IMR-90 (cell line): ENCODE data around the gene TPST1. TPM values are rescaled to one million over a fixed set of nuclear protein-coding genes. Genes with fewer than 3 reads are reported as not detected.

Experiments used
- ATAC-seq: fragments of 200-7000 bp; cut with Tn5 transposase; 2 replicates; pipeline ENCODE4 v1.9.1; 2020; ENCODE audit warnings: low read depth, mild to moderate bottlenecking, moderate library complexity
- BruUV-seq: library from RNA; stranded (reverse); fragments of 400-500 nt; replicated peaks from 2 replicates; lab custom pipeline; 2021; lab: Mats Ljungman, UMichigan
- CTCF ChIA-PET: fragments of 300-600 bp; formaldehyde crosslinking; extraction: SDS; loops from one replicate; lab custom pipeline; 2021; ENCODE audit warnings: antibody characterized with exemption; lab: Yijun Ruan, JAX
- POLR2A ChIA-PET: fragments of 300-600 bp; sonication (Branson Sonifier 250); formaldehyde crosslinking; loops from one replicate; lab custom pipeline; 2022; ENCODE audit warnings: antibody characterized with exemption; ENCODE audit not compliant: unreplicated experiment; lab: Charles Lee
- DNase-seq: peaks from one replicate; pipeline ENCODE4 v3.0.0; 2013
- H2AFZ ChIP-seq: replicated peaks from 2 replicates; pipeline ENCODE3; 2013; ENCODE audit warnings: low read length, mild to moderate bottlenecking; ENCODE audit not compliant: poor library complexity
- H2AK5ac ChIP-seq: 2 replicates; pipeline ENCODE4 v1.6.1; 2013; ENCODE audit warnings: low read depth, low read length, inconsistent platforms
- H2AK9ac ChIP-seq: replicated peaks from 2 replicates; pipeline ENCODE3; 2013; ENCODE audit warnings: mild to moderate bottlenecking, low read depth, low read length, moderate library complexity; ENCODE audit not compliant: poor library complexity
- H2BK120ac ChIP-seq: 2 replicates; pipeline ENCODE4 v1.6.1; 2013; ENCODE audit warnings: low read depth, low read length, inconsistent platforms
- H2BK15ac ChIP-seq: 3 replicates; pipeline ENCODE4 v1.6.1; 2013; ENCODE audit warnings: low read depth, low read length, inconsistent platforms
- H2BK20ac ChIP-seq: 2 replicates; pipeline ENCODE4 v1.6.1; 2013; ENCODE audit warnings: low read depth, mild to moderate bottlenecking, inconsistent platforms, low read length, moderate library complexity
- H2BK5ac ChIP-seq: 2 replicates; pipeline ENCODE4 v1.6.1; 2013; ENCODE audit warnings: mild to moderate bottlenecking, low read depth, low read length, inconsistent platforms; ENCODE audit not compliant: poor library complexity, severe bottlenecking
- H3K14ac ChIP-seq: replicated peaks from 2 replicates; pipeline ENCODE4 v1.6.1; 2013; ENCODE audit warnings: low read depth, low read length, inconsistent platforms
- H3K18ac ChIP-seq: 2 replicates; pipeline ENCODE4 v1.6.1; 2013; ENCODE audit warnings: low read depth, low read length, control low read depth
- H3K23ac ChIP-seq: 2 replicates; pipeline ENCODE4 v1.6.1; 2013; ENCODE audit warnings: low read depth, low read length, inconsistent platforms
- H3K27ac ChIP-seq: 2 replicates; pipeline ENCODE4 v1.5.1; 2013; ENCODE audit warnings: mild to moderate bottlenecking, control low read depth, low read length; ENCODE audit not compliant: insufficient read depth
- H3K27me3 ChIP-seq: 2 replicates; pipeline ENCODE4 v1.6.1; 2013; ENCODE audit warnings: low read length; ENCODE audit not compliant: control insufficient read depth, insufficient read depth
- H3K36me3 ChIP-seq: 2 replicates; pipeline ENCODE4 v1.6.1; 2013; ENCODE audit warnings: low read length, mixed read lengths; ENCODE audit not compliant: control insufficient read depth, insufficient read depth
- H3K4ac ChIP-seq: 2 replicates; pipeline ENCODE4 v1.6.1; 2013; ENCODE audit warnings: low read depth, low read length, inconsistent platforms
- H3K4me1 ChIP-seq: 2 replicates; pipeline ENCODE4 v1.6.1; 2013; ENCODE audit warnings: low read length, mixed read lengths; ENCODE audit not compliant: control insufficient read depth, insufficient read depth
- H3K4me2 ChIP-seq: 2 replicates; pipeline ENCODE4 v1.6.1; 2013; ENCODE audit warnings: low read depth, mild to moderate bottlenecking, control low read depth, low read length, moderate library complexity
- H3K4me3 ChIP-seq: 2 replicates; pipeline ENCODE4 v1.5.1; 2013; ENCODE audit warnings: low read depth, mild to moderate bottlenecking, control low read depth, low read length, moderate library complexity; ENCODE audit not compliant: insufficient read depth
- H3K56ac ChIP-seq: 2 replicates; pipeline ENCODE4 v1.6.1; 2013; ENCODE audit warnings: low read length, inconsistent platforms; ENCODE audit not compliant: insufficient read depth; ENCODE audit errors: extremely low read depth
- H3K79me1 ChIP-seq, 2 experiments: 2 replicates each; pipeline ENCODE4 v1.6.1; 2013; ENCODE audit warnings: low read length in 2 of 2, inconsistent platforms in 1 of 2, low read depth in 1 of 2
- H3K9ac ChIP-seq: 2 replicates; pipeline ENCODE4 v1.6.1; 2013; ENCODE audit warnings: low read depth, low read length, control low read depth
- H3K9me1 ChIP-seq: 2 replicates; pipeline ENCODE4 v1.6.1; 2013; ENCODE audit warnings: low read length, inconsistent platforms; ENCODE audit not compliant: insufficient read depth
- H3K9me3 ChIP-seq: 2 replicates; pipeline ENCODE4 v1.6.1; 2013; ENCODE audit warnings: low read length; ENCODE audit not compliant: control insufficient read depth, insufficient read depth
- H4K20me1 ChIP-seq: 2 replicates; pipeline ENCODE4 v1.6.1; 2013; ENCODE audit warnings: low read length, inconsistent platforms; ENCODE audit not compliant: insufficient read depth
- H4K5ac ChIP-seq: 2 replicates; pipeline ENCODE4 v1.6.1; 2013; ENCODE audit warnings: mild to moderate bottlenecking, low read depth, low read length, control low read depth
- H4K8ac ChIP-seq, 2 experiments: 2 replicates each; pipeline ENCODE4 v1.6.1; 2013; ENCODE audit warnings: low read depth in 2 of 2, low read length in 2 of 2, control low read depth in 1 of 2, inconsistent platforms in 1 of 2
- H4K91ac ChIP-seq: 2 replicates; pipeline ENCODE4 v1.6.1; 2013; ENCODE audit warnings: low read depth, low read length, inconsistent platforms; ENCODE audit not compliant: insufficient read depth
- BHLHE40 ChIP-seq: fragments of 150-350 bp; IDR thresholded peaks from 2 replicates; pipeline ENCODE4 v1.6.1; 2016; ENCODE audit warnings: mild to moderate bottlenecking, low read depth, low read length
- CEBPB ChIP-seq: IDR thresholded peaks from 2 replicates; pipeline ENCODE4 v1.6.1; 2012; ENCODE audit warnings: low read depth, low read length, improper control_type of control experiment
- CHD1 ChIP-seq: IDR thresholded peaks from 2 replicates; pipeline ENCODE4 v1.6.1; 2012; ENCODE audit warnings: low read depth, low read length, improper control_type of control experiment
- ELK1 ChIP-seq: fragments of 150-350 bp; IDR thresholded peaks from 2 replicates; pipeline ENCODE4 v1.6.1; 2016; ENCODE audit warnings: low read depth, mild to moderate bottlenecking, low read length, moderate library complexity, borderline replicate concordance
- FOS ChIP-seq: fragments of 150-350 bp; IDR thresholded peaks from 2 replicates; pipeline ENCODE4 v1.6.1; 2016; ENCODE audit warnings: low read depth, low read length
- MAZ ChIP-seq: IDR thresholded peaks from 2 replicates; pipeline ENCODE4 v1.6.1; 2012; ENCODE audit warnings: low read depth, mild to moderate bottlenecking, low read length, improper control_type of control experiment, moderate library complexity, borderline replicate concordance
- MXI1 ChIP-seq: IDR thresholded peaks from 2 replicates; pipeline ENCODE4 v1.6.1; 2012; ENCODE audit warnings: low read depth, mild to moderate bottlenecking, low read length, moderate library complexity, borderline replicate concordance
- NFE2L2 ChIP-seq: fragments of 150-350 bp; IDR thresholded peaks from 2 replicates; pipeline ENCODE4 v1.6.1; 2016; ENCODE audit warnings: low read depth, mild to moderate bottlenecking, low read length
- RAD21 ChIP-seq: IDR thresholded peaks from 2 replicates; pipeline ENCODE4 v1.6.1; 2012; ENCODE audit warnings: low read length, improper control_type of control experiment
- RCOR1 ChIP-seq: IDR thresholded peaks from 2 replicates; pipeline ENCODE4 v1.6.1; 2012; ENCODE audit warnings: mild to moderate bottlenecking, low read length, improper control_type of control experiment; ENCODE audit not compliant: insufficient replicate concordance
- RFX5 ChIP-seq: IDR thresholded peaks from 2 replicates; pipeline ENCODE4 v1.8.0; 2012; ENCODE audit warnings: low read depth, mild to moderate bottlenecking, low read length, moderate library complexity
- SMC3 ChIP-seq: fragments of 150-350 bp; IDR thresholded peaks from 2 replicates; pipeline ENCODE4 v1.6.1; 2016; ENCODE audit warnings: low read depth, mild to moderate bottlenecking, antibody characterized with exemption, low read length, moderate library complexity
- WGBS, 2 experiments: methylation state at CpG; one replicate each; pipeline versions ENCODE4 v1.1.5 to v1.1.7; 2013; ENCODE audit warnings: missing lambda C conversion rate in 2 of 2; ENCODE audit not compliant: insufficient read length in 1 of 2; ENCODE audit errors: extremely low coverage in 2 of 2; 5-methylcytosine and 5-hydroxymethylcytosine counted together
- dilution Hi-C: fragments of 300-500 bp; cut with HindIII; formaldehyde crosslinking; loops from one replicate; pipeline ENCODE4 v1.14.3; 2018; ENCODE audit warnings: low sequenced_read_pairs; ENCODE audit not compliant: unreplicated experiment
- in situ Hi-C: fragments of 300-500 bp; cut with MboI; formaldehyde crosslinking; loops from 3 replicates; pipeline ENCODE4 v1.14.3; 2019; ENCODE audit warnings: low sequenced_read_pairs, inconsistent platforms, mixed read lengths
- intact Hi-C: fragments of 100-400 bp; cut with micrococcal nuclease; formaldehyde crosslinking; loops from 2 replicates; pipeline ENCODE4 v1.10.0; 2022
- polyA plus RNA-seq, 3 experiments: library from polyadenylated mRNA; depleted of rRNA; stranded (reverse); fragments of >200 nt; gene quantifications; 2 replicates each; pipeline ENCODE4 v1.2.3, GENCODE V29; 2012; ENCODE audit warnings: low replicate concordance in 1 of 3
- total RNA-seq: library from RNA; depleted of rRNA; stranded (reverse); fragments of >200 nt; gene quantifications from 2 replicates; pipeline ENCODE4 v1.2.3, GENCODE V29; 2012
- TF ChIP-seq, protein P1 (sequence below): conservative IDR thresholded peaks from 2 replicates; pipeline ENCODE4 v1.5.1; 2012; ENCODE audit warnings: mild to moderate bottlenecking, low read depth, low read length, improper control_type of control experiment
- TF ChIP-seq, protein P2 (sequence below): fragments of 150-350 bp; IDR thresholded peaks from 2 replicates; pipeline ENCODE4 v1.6.1; 2017; ENCODE audit warnings: mild to moderate bottlenecking, antibody characterized with exemption, low read length, low read depth

Gene TPST1
- total and polyA plus RNA-seq, 2 of the 4 experiments (the other 2 are of a cell fraction), result 37.7 to 58.6 TPM

DNA sequence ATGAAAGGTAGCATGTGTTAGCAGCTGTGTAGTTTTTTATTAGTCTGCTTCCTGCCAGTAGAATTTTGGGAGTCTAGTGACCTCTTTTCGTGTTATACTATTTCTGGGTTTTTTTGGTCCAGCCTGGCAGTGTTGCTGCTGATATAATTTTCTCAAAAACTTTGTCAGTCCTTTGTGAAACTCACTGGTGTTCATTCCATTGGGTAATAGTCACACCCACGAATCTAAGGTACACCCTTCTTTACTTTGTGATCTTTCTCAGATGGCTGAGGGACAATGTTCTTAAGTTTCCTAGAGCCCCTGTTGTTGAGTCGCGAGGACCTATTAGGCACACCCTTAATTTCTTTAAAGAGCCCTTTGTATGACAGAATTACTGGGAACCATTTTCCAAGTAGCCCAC is 52.3 kb downstream of the TPST1 start:
- H2BK5ac ChIP-seq, result no peak overlapping the region
- H3K56ac ChIP-seq, result no peak overlapping the region
- TF ChIP-seq RFX5 (no peak), RCOR1 (no peak), ELK1 (no peak), MXI1 (no peak), NFE2L2 (no peak), CHD1 (no peak), FOS (no peak), MAZ (no peak), SMC3 (no peak), RAD21 (no peak), BHLHE40 (no peak), CEBPB (no peak)
- TF ChIP-seq, protein P1, sequence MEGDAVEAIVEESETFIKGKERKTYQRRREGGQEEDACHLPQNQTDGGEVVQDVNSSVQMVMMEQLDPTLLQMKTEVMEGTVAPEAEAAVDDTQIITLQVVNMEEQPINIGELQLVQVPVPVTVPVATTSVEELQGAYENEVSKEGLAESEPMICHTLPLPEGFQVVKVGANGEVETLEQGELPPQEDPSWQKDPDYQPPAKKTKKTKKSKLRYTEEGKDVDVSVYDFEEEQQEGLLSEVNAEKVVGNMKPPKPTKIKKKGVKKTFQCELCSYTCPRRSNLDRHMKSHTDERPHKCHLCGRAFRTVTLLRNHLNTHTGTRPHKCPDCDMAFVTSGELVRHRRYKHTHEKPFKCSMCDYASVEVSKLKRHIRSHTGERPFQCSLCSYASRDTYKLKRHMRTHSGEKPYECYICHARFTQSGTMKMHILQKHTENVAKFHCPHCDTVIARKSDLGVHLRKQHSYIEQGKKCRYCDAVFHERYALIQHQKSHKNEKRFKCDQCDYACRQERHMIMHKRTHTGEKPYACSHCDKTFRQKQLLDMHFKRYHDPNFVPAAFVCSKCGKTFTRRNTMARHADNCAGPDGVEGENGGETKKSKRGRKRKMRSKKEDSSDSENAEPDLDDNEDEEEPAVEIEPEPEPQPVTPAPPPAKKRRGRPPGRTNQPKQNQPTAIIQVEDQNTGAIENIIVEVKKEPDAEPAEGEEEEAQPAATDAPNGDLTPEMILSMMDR, result no peak
- TF ChIP-seq, protein P2, sequence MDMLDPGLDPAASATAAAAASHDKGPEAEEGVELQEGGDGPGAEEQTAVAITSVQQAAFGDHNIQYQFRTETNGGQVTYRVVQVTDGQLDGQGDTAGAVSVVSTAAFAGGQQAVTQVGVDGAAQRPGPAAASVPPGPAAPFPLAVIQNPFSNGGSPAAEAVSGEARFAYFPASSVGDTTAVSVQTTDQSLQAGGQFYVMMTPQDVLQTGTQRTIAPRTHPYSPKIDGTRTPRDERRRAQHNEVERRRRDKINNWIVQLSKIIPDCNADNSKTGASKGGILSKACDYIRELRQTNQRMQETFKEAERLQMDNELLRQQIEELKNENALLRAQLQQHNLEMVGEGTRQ, result no peak
- no peak for ATAC-seq
- no TSS peak for BruUV-seq
- H3K9me3 ChIP-seq, result no peaks in the 10 kb centered on the region; the same call in 1 of the 2 replicates
- no peak overlapping the region for H3K14ac ChIP-seq
- CTCF ChIA-PET, result interaction anchor here (0.6 kb wide), 1 partner anchor 94 kb away, joined by 3 read pairs; no protein-coding TSS in a partner anchor
- no peak overlapping the region for H3K27ac ChIP-seq
- in situ Hi-C loops, result no loop called here
- no peak overlapping the region for H2AK5ac ChIP-seq
- H3K23ac ChIP-seq, result no peak overlapping the region
- H3K4me2 ChIP-seq, result no peak overlapping the region
- H3K27me3 ChIP-seq, result no peaks in the 10 kb centered on the region
- no peak overlapping the region for H2BK20ac ChIP-seq
- no peak overlapping the region for H4K5ac ChIP-seq
- H3K4ac ChIP-seq, result no peak overlapping the region
- DNase-seq, result no peak
- H3K4me1 ChIP-seq, result peaks cover 4% of the 10 kb centered on the region
- H4K8ac ChIP-seq, result no peak overlapping the region
- WGBS, 2 experiments, result 80% methylated on average over 1 of the region's 4 CpGs; no CpG with 5 or more reads in 1 of the 2 experiments
- peaks cover 7% of the 10 kb centered on the region for H3K36me3 ChIP-seq
- H3K79me1 ChIP-seq, result peaks cover 25 to 51% of the 10 kb centered on the region in 2 experiments
- dilution Hi-C loops, result no loop called here
- no peak overlapping the region for H2BK120ac ChIP-seq
- H3K9ac ChIP-seq, result no peak overlapping the region
- H2BK15ac ChIP-seq, result no peak overlapping the region
- H2AK9ac ChIP-seq, result no peak overlapping the region
- H2AFZ ChIP-seq, result no peak overlapping the region
- H3K9me1 ChIP-seq, result peaks cover 3% of the 10 kb centered on the region; the same call in 1 of the 2 replicates
- POLR2A ChIA-PET, result no interaction called here
- H3K4me3 ChIP-seq, result no peak overlapping the region
- intact Hi-C loops, result no loop called here
- H3K18ac ChIP-seq, result no peak overlapping the region
- peaks cover 16% of the 10 kb centered on the region; the same call in 1 of the 2 replicates for H4K20me1 ChIP-seq
- H4K91ac ChIP-seq, result no peak overlapping the region
